ENCODE measurements around the gene PTPRK.

GRCh38 chr6:128335963-128336362 is 184.4 kb downstream of the PTPRK start:
- no peak for TF ChIP-seq CTCF (conservative IDR thresholded peaks at IDR 0.05)
- no peak for TF ChIP-seq EZH2 (IDR thresholded peaks at IDR 0.05; ENCODE audit: low read depth)
